Fibroblast of villous mesenchyme (primary cell): Measurements from ENCODE around the gene MCEMP1. TPM values are rescaled to one million over a fixed set of nuclear protein-coding genes. Genes with fewer than 3 reads are reported as not detected.

Experiments
- DNase-seq: peaks from one replicate; pipeline ENCODE4 v3.0.0-alpha.2; 2010; ENCODE audit warnings: low read depth
- H3K4me3 ChIP-seq: 2 replicates; pipeline ENCODE4 v1.5.1; 2011; ENCODE audit warnings: low read depth, mild to moderate bottlenecking, low read length
- total RNA-seq: library from RNA; depleted of rRNA; stranded (reverse); fragments of >200 nt; gene quantifications from 2 replicates; pipeline ENCODE4 v1.2.3, GENCODE V29; 2012
- TF ChIP-seq, protein P1 (sequence below): IDR thresholded peaks from 2 replicates; pipeline ENCODE4 v1.5.1; 2012; ENCODE audit warnings: low read depth, mild to moderate bottlenecking, low read length; ENCODE audit not compliant: insufficient read depth

MCEMP1 gene, protein sequence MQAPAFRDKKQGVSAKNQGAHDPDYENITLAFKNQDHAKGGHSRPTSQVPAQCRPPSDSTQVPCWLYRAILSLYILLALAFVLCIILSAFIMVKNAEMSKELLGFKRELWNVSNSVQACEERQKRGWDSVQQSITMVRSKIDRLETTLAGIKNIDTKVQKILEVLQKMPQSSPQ
- not detected in 2 replicates for total RNA-seq

DNA sequence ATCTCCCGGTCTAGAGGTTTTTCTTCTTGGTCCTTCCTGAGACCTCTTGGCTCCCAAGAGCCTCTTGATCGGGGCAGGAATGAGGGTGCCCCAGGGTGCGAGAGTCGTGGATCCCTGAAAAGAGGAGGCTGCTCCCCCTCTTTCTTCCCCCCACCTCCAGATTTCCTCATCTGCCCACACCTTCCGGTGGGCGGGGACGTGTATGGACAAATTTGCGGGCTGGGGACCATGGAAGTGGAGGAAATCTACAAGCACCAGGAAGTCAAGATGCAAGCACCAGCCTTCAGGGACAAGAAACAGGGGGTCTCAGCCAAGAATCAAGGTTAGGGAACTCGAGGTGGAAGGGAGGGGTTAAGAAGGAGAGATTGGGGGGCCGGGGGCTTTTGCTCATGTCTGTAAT, at the start of gene MCEMP1:
MCEMP1 (plus strand) TSS at position 237 of the 400 bp plus-strand sequence; CDS start at position 268, 31 bp downstream.
- no peak for DNase-seq
- no peak within 1 kb of the TSS for H3K4me3 ChIP-seq
- TF ChIP-seq, protein P1, sequence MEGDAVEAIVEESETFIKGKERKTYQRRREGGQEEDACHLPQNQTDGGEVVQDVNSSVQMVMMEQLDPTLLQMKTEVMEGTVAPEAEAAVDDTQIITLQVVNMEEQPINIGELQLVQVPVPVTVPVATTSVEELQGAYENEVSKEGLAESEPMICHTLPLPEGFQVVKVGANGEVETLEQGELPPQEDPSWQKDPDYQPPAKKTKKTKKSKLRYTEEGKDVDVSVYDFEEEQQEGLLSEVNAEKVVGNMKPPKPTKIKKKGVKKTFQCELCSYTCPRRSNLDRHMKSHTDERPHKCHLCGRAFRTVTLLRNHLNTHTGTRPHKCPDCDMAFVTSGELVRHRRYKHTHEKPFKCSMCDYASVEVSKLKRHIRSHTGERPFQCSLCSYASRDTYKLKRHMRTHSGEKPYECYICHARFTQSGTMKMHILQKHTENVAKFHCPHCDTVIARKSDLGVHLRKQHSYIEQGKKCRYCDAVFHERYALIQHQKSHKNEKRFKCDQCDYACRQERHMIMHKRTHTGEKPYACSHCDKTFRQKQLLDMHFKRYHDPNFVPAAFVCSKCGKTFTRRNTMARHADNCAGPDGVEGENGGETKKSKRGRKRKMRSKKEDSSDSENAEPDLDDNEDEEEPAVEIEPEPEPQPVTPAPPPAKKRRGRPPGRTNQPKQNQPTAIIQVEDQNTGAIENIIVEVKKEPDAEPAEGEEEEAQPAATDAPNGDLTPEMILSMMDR, result no peak

DNA sequence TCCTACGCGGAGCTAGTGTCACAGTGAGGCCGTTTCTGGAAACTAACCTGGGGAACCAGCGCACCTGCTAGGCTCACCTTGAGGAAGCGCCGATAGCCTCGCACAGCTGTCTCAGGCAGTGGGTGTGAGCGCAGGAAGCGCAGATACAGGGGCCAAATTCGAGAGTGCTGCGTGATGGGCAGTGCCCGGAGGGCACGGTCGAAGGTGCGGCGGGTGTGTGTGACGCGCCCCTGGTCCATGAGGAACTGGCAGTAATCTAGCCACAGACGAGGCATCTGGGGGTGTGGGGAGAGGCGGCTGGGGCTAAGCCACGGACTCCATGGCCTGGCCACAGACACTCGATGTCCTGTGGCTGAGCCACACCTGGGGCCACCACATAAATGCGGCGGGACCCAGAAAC, 49.7 kb upstream of the MCEMP1 start:
- no peak for DNase-seq
- TF ChIP-seq, protein P1, result no peak
- no peak overlapping the region for H3K4me3 ChIP-seq

DNA sequence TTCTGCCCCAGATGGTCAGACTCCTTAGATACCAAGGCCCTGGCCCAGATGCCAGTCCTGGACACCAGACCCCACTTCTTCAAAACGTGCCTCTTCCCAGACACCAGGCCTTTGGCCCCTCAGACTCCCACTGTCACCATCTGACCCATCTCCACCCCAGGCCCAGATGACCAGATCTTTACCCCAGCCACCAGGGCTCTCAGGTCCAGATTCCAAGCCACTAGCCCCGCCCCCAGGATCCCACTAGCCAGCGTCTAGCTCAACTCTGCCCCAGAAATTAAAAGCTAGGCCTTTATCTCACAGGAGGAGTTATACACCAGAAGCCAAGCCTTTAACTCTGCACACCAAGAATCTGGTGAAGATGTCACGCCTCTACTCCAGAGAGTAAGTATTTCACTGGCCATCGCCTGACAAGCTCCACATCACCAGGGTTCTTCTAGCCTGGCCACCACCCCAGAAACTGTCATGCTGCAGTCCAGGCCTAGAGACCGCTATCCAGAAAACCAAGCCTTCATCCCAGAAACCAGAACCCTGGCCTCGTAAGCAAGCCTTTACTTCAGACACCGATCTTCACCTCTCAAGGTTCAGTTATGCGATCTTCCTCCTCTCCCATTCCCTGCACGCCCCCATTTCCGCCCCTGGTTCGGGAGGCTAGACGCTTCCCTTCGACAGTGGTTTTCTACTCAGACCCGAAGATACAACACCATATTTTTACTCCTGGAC, 48.1 kb upstream of the MCEMP1 start:
- peak overlapping the region; percentile 100 for H3K4me3 ChIP-seq
- no peak for DNase-seq
- TF ChIP-seq, protein P1, result no peak

DNA sequence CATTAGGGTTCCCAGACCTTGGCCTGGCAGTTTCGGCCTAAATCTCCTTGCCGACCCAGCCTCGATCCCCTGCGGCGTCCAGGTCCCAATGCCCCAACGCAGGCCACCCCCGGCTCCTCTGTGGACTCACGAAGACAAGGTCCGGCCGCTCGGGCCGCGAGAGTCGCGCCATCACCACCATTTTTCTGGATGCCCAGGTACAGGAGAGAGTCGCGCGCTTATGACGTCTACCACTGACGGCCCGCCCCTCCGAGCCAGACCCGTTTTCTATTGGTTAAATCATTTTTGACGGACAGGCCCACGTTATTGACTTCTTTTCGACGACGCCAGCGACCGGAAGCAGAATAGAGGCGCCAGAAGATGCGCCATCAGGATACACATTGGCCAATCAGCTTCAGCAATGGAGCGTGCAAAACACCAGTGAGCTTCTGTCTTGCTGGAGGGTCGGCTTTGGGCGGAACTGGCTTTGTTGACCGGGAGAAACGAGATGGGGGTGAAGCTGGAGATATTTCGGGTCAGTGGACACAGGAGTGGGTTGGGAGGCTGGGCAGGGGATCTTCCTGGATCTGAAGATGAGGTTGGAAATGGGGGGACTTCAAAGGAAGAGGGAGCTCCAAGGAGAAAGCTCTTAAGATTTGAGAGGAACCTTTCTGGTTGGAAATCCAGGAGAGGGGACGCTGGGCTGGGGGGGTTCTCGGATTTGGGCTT, 47.4 kb upstream of the MCEMP1 start, which contains the start of the genes PET100 and XAB2:
PET100 (plus strand) TSS at position 447 of the 708 bp plus-strand sequence; CDS start at position 488, 41 bp downstream.
XAB2 (minus strand) TSS at position 199 of the 708 bp plus-strand sequence; CDS start at position 181, 18 bp downstream.
- H3K4me3 ChIP-seq, result peak within 1 kb of the TSS; percentile 100
- DNase-seq, result peak; percentile 99
- TF ChIP-seq, protein P1, result no peak

DNA sequence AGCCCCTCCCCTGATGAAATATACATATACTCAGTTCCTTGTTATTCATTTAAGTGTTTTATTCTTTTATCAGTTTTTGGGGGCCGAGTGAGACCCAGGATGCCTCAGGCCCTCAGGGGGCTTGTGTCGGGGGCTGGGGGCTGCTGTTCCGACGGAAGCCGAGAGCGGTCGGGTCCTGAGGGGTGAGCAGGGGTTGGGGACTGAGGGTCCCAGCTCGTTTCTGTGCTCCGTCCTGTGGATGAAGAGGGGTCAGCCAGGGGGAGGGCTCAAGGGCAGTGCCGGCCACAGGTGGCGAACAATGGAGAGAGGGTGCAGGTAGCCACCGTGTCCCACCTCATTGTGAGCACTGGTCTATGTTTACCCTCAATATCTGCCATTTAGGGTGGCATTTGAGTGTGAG, 45.3 kb upstream of the MCEMP1 start:
- TF ChIP-seq, protein P1, result no peak
- DNase-seq, result no peak
- no peak overlapping the region for H3K4me3 ChIP-seq

DNA sequence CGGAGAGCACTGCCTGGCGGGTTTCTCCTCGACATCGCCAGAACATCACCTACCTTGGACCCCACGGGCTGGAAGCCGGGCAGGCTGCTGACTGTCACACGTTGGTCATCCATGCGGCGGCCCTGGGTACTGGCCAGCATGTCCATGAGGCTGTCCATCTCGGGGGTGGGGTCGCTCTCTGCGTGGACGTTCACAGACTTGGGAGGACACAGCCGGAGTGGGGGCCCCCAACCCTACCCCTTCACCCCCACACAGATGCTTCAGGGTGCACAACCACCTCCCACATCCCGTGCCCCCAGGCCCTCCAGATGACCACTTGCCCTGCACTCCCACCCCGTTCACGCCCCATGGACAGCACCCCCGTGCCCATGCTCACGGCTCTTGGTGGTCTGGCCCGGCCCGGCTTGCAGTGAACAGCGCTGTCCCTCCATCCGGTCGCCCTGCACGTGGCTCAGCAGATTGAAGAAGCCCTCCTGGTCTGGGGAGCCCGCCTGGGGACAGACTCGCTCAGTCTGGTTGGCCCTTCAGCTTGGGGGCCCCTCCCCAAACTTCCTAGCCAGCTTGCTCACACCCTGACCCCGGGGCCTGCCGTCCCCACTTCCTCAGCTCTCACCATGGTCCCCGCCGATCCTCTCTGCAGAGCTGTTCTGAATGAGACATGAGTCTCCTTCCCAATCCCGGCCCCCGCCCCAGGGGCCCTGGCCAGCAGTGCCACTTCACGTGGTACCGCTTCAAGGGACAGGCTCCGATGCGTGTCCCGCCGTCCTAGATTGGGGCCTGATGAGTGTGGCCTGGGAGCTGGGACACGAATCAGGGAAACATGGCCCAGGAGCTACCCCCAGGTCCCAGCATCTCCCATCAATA, 44.3 kb upstream of the MCEMP1 start:
- no peak overlapping the region for H3K4me3 ChIP-seq

More for the DNA sequence above, 44.3 kb upstream of the MCEMP1 start:
- no peak for DNase-seq
- TF ChIP-seq, protein P1, result no peak
